H1 (cell line): ENCODE results near the gene CRYAB. TPM values are rescaled to one million over a fixed set of nuclear protein-coding genes. Genes with fewer than 3 reads are reported as not detected.

Source experiments
- CTCF ChIA-PET: fragments of 300-600 bp; sonication (Branson Sonifier 250); formaldehyde crosslinking; loops from one replicate; lab custom pipeline; 2021; ENCODE audit not compliant: partially characterized antibody; lab: Charles Lee
- POLR2A ChIA-PET: fragments of 300-600 bp; sonication (Branson Sonifier 250); formaldehyde crosslinking; loops from one replicate; lab custom pipeline; 2021; ENCODE audit warnings: inconsistent platforms; ENCODE audit not compliant: partially characterized antibody; lab: Charles Lee
- DNase-seq, 2 experiments: peaks; one replicate each; pipeline versions ENCODE4 v3.0.0 to v3.0.0-alpha.2; 2010 to 2022; ENCODE audit warnings: low spot score in 2 of 2, low read depth in 1 of 2, mixed read lengths in 1 of 2
- FAIRE-seq: peaks from 2 replicates; lab custom pipeline; 2011; peaks lifted over from hg19 to GRCh38; lab: Jason Lieb, UNC
- H2AFZ ChIP-seq: 2 replicates; pipeline ENCODE4 v1.8.1; 2012; ENCODE audit warnings: low read length, inconsistent platforms
- H2AK5ac ChIP-seq: 2 replicates; pipeline ENCODE4 v1.6.1; 2013; ENCODE audit warnings: low read depth, low read length
- H2BK120ac ChIP-seq: replicated peaks from 2 replicates; pipeline ENCODE3; 2013; ENCODE audit warnings: low read depth, low read length, inconsistent platforms
- H2BK12ac ChIP-seq: 2 replicates; pipeline ENCODE4 v1.6.1; 2013; ENCODE audit warnings: low read depth, low read length
- H2BK15ac ChIP-seq: 2 replicates; pipeline ENCODE4 v1.6.1; 2013; ENCODE audit warnings: low read length
- H2BK20ac ChIP-seq: 2 replicates; pipeline ENCODE4 v1.6.1; 2013; ENCODE audit warnings: low read length
- H2BK5ac ChIP-seq: 2 replicates; pipeline ENCODE4 v1.6.1; 2013; ENCODE audit warnings: low read depth, low read length
- H3K14ac ChIP-seq: 2 replicates; pipeline ENCODE4 v1.6.1; 2013; ENCODE audit warnings: inconsistent platforms; ENCODE audit not compliant: insufficient read length
- H3K18ac ChIP-seq: 2 replicates; pipeline ENCODE4 v1.6.1; 2013; ENCODE audit warnings: low read length; ENCODE audit errors: extremely low read depth
- H3K23ac ChIP-seq: 2 replicates; pipeline ENCODE4 v1.6.1; 2013; ENCODE audit warnings: inconsistent platforms; ENCODE audit not compliant: insufficient read length
- H3K23me2 ChIP-seq: 2 replicates; pipeline ENCODE4 v1.6.1; 2013; ENCODE audit warnings: low read depth, low read length
- H3K27ac ChIP-seq: 2 replicates; pipeline ENCODE4 v1.6.1; 2011; ENCODE audit warnings: low read depth, low read length, inconsistent platforms
- H3K27me3 ChIP-seq, 4 experiments: replicated peaks in 1 of 4; 1 replicate in 1 of 4; 2 replicates in 3 of 4; pipeline versions ENCODE4 v1.6.1 to v1.8.1; 2011 to 2013; ENCODE audit warnings: low read length in 3 of 4, mild to moderate bottlenecking in 3 of 4, inconsistent platforms in 2 of 4, mixed read lengths in 2 of 4, moderate library complexity in 1 of 4; ENCODE audit not compliant: control insufficient read depth in 3 of 4, insufficient read depth in 3 of 4; ENCODE audit errors: extremely low read depth in 1 of 4
- H3K36me3 ChIP-seq, 4 experiments: 2 replicates each; pipeline versions ENCODE4 v1.6.1 to v1.8.1; 2011 to 2013; ENCODE audit warnings: mild to moderate bottlenecking in 4 of 4, low read length in 3 of 4, moderate library complexity in 2 of 4, control low read depth in 1 of 4, inconsistent platforms in 1 of 4; ENCODE audit not compliant: insufficient read depth in 4 of 4, control insufficient read depth in 2 of 4
- H3K4ac ChIP-seq: replicated peaks from 2 replicates; pipeline ENCODE3; 2013; ENCODE audit warnings: low read length, low read depth, mixed read lengths, inconsistent platforms; ENCODE audit not compliant: insufficient read length
- H3K4me1 ChIP-seq, 4 experiments: replicated peaks in 1 of 4; 1 replicate in 1 of 4; 2 replicates in 3 of 4; pipeline versions ENCODE4 v1.6.1 to v1.8.1; 2011 to 2013; ENCODE audit warnings: low read length in 3 of 4, inconsistent platforms in 2 of 4, mixed read lengths in 1 of 4; ENCODE audit not compliant: insufficient read depth in 4 of 4, control insufficient read depth in 3 of 4
- H3K4me2 ChIP-seq, 2 experiments: 2 replicates each; pipeline versions ENCODE4 v1.6.1 to v1.8.1; 2011 to 2013; ENCODE audit warnings: low read depth in 2 of 2, low read length in 2 of 2, control low read depth in 1 of 2, inconsistent platforms in 1 of 2, mild to moderate bottlenecking in 1 of 2; ENCODE audit not compliant: insufficient read depth in 1 of 2
- H3K4me3 ChIP-seq, 4 experiments: fragments of 200-600, 300-600 bp in 1 of 4; sonication (generic), shearing (Covaris generic), sonication (Bioruptor Twin) in 1 of 4; 2 replicates each; pipeline versions ENCODE4 v1.5.1 to v1.8.1; 2011 to 2016; ENCODE audit warnings: low read length in 4 of 4, low read depth in 3 of 4, control low read depth in 2 of 4, inconsistent platforms in 2 of 4, mild to moderate bottlenecking in 2 of 4, mixed read lengths in 1 of 4, moderate library complexity in 1 of 4; ENCODE audit not compliant: insufficient read depth in 2 of 4; ENCODE audit errors: extremely low read depth in 1 of 4
- H3K56ac ChIP-seq: replicated peaks from 2 replicates; pipeline ENCODE3; 2013; ENCODE audit warnings: low read depth, mild to moderate bottlenecking, mixed read lengths, low read length, inconsistent platforms; ENCODE audit not compliant: insufficient read length
- H3K79me1 ChIP-seq: 2 replicates; pipeline ENCODE4 v1.6.1; 2013; ENCODE audit warnings: low read depth, low read length, control low read depth
- H3K79me2 ChIP-seq, 2 experiments: 2 replicates each; pipeline versions ENCODE4 v1.6.1 to v1.8.1; 2012 to 2013; ENCODE audit warnings: low read length in 2 of 2, mild to moderate bottlenecking in 2 of 2, inconsistent platforms in 1 of 2; ENCODE audit not compliant: insufficient read depth in 2 of 2, control insufficient read depth in 1 of 2
- H3K9ac ChIP-seq, 4 experiments: replicated peaks in 1 of 4; 1 replicate in 1 of 4; 2 replicates in 3 of 4; pipeline versions ENCODE4 v1.6.1 to v1.8.1; 2011 to 2013; ENCODE audit warnings: low read depth in 3 of 4, low read length in 3 of 4, control low read depth in 2 of 4, mild to moderate bottlenecking in 2 of 4, moderate library complexity in 2 of 4, inconsistent platforms in 1 of 4; ENCODE audit errors: extremely low read depth in 1 of 4
- H3K9me3 ChIP-seq, 2 experiments: 2 replicates each; pipeline versions ENCODE4 v1.6.1 to v1.8.1; 2012 to 2013; ENCODE audit warnings: mild to moderate bottlenecking in 2 of 2, moderate library complexity in 2 of 2, control low read depth in 1 of 2, inconsistent platforms in 1 of 2, low read depth in 1 of 2, low read length in 1 of 2, mixed read lengths in 1 of 2; ENCODE audit not compliant: insufficient read depth in 2 of 2
- H4K20me1 ChIP-seq, 2 experiments: replicated peaks in 1 of 2; 2 replicates each; pipeline versions ENCODE3 to v1.8.1; 2011 to 2013; ENCODE audit warnings: inconsistent platforms in 2 of 2, low read length in 2 of 2, mild to moderate bottlenecking in 1 of 2; ENCODE audit not compliant: insufficient read depth in 2 of 2, control insufficient read depth in 1 of 2
- H4K5ac ChIP-seq: 2 replicates; pipeline ENCODE4 v1.6.1; 2013; ENCODE audit warnings: low read length, low read depth, mixed read lengths, inconsistent platforms; ENCODE audit not compliant: insufficient read length
- H4K8ac ChIP-seq: 2 replicates; pipeline ENCODE4 v1.8.0; 2013; ENCODE audit warnings: mild to moderate bottlenecking, moderate library complexity, low read length, inconsistent platforms; ENCODE audit not compliant: insufficient read depth; ENCODE audit errors: extremely low read depth
- H4K91ac ChIP-seq: replicated peaks from 2 replicates; pipeline ENCODE3; 2013; ENCODE audit warnings: low read length, mixed read lengths, inconsistent platforms; ENCODE audit not compliant: insufficient read length
- GTF2F1 ChIP-seq: IDR thresholded peaks from 2 replicates; pipeline ENCODE4 v1.6.1; 2012; ENCODE audit warnings: low read depth, low read length, improper control_type of control experiment, borderline replicate concordance
- JUND ChIP-seq: IDR thresholded peaks from 2 replicates; pipeline ENCODE4 v1.6.1; 2011; ENCODE audit warnings: mild to moderate bottlenecking, improper control_type of control experiment, low read length
- KDM5A ChIP-seq: fragments of 200-600 bp; IDR thresholded peaks from 2 replicates; pipeline ENCODE4 v1.7.1; 2012; ENCODE audit warnings: mild to moderate bottlenecking, low read length, inconsistent platforms, mixed read lengths
- SP2 ChIP-seq: IDR thresholded peaks from 2 replicates; pipeline ENCODE4 v1.6.1; 2012; ENCODE audit warnings: mild to moderate bottlenecking, low read length, inconsistent platforms
- TBP ChIP-seq: IDR thresholded peaks from 2 replicates; pipeline ENCODE4 v1.6.1; 2011; ENCODE audit warnings: low read depth, low read length, improper control_type of control experiment
- TCF12 ChIP-seq: IDR thresholded peaks from 2 replicates; pipeline ENCODE4 v1.6.1; 2011; ENCODE audit warnings: low read depth, mild to moderate bottlenecking, low read length
- polyA plus RNA-seq, 7 experiments: library from polyadenylated mRNA; depleted of rRNA in 3 of 7; stranded (reverse) in 5 of 7; unstranded in 2 of 7; fragments of >200 nt in 5 of 7; fragments of 200-250 nt in 2 of 7; gene quantifications; 1 replicate in 5 of 7; 2 replicates in 1 of 7; 4 replicates in 1 of 7; pipeline versions ENCODE4 v1.2.1 to v1.2.3, GENCODE V29; 2011 to 2013; ENCODE audit warnings: missing spikeins in 2 of 7, mixed read lengths in 2 of 7
- total RNA-seq: library from RNA; stranded (reverse); fragmentation: NEBNext Ultra II Directional; extraction: Animal tissue kit (Norgen Biotek cat#: 25700); gene quantifications from 2 replicates; pipeline ENCODE4 v1.2.1, GENCODE V29; 2021
- TF ChIP-seq, protein P1 (sequence below): IDR thresholded peaks from 2 replicates; pipeline ENCODE4 v1.6.1; 2012; ENCODE audit warnings: low read length, inconsistent platforms

The CRYAB gene
- total and polyA plus RNA-seq, 2 of the 8 experiments (the other 6 are each of a cell fraction or from before 2014, with no cell fraction given), result 1.9 to 2.0 TPM

- POLR2A ChIA-PET, result interaction anchor here (0.6 to 2.2 kb wide), 8 partner anchors 9 to 216 kb away, joined by 3 to 7 read pairs (median 4); partner anchors contain the start of genes CFAP68, DIXDC1, FDXACB1 and SDHD
These were observed 41.1 kb downstream of the CRYAB start for GRCh38 chr11:111870522-111870885.

More at GRCh38 chr11:111870522-111870885, 41.1 kb downstream of the CRYAB start:
- Histone ChIP-seq H3K36me3 (peaks cover 0 to 10% (median 0%) of the 10 kb centered on the region in 4 experiments; a peak in 1 of 8 replicates), H3K14ac (no peak overlapping the region), H2AFZ (0 out of 2 replicates have a peak overlapping the region, but pooled peaks have one; percentile 92), H3K79me1 (no peaks in the 10 kb centered on the region), H3K23ac (no peak overlapping the region), H3K9me3 (no peaks in the 10 kb centered on the region), H3K79me2 (no peaks in the 10 kb centered on the region), H3K4me3 (peak overlapping the region; percentile 69 to 88 (median 84)), H3K9ac (peak overlapping the region in 1 of 4 experiments; percentile 66; a peak in 2 of 7 replicates), H3K27ac (no peak overlapping the region), H3K4me2 (peak overlapping the region; percentile 46 to 88), H2BK15ac (no peak overlapping the region), H2BK5ac (no peak overlapping the region), H2BK20ac (no peak overlapping the region), H4K8ac (no peak overlapping the region), H3K56ac (no peak overlapping the region), H4K91ac (no peak overlapping the region), H4K20me1 (no peaks in the 10 kb centered on the region), H3K27me3 (no peaks in the 10 kb centered on the region; a peak in 1 of 7 replicates), H3K18ac (no peak overlapping the region), H2BK120ac (no peak overlapping the region), H3K4ac (no peak overlapping the region), H3K4me1 (no peaks in the 10 kb centered on the region; a peak in 1 of 7 replicates), H2AK5ac (no peak overlapping the region), H4K5ac (no peak overlapping the region), H2BK12ac (no peak overlapping the region), H3K23me2 (peaks cover 2% of the 10 kb centered on the region)
- no peak for DNase-seq
- CTCF ChIA-PET, result interaction anchor here (0.5 to 3.0 kb wide), 15 partner anchors 8 to 266 kb away, joined by 3 to 32 read pairs (median 5); no protein-coding TSS in a partner anchor
- TF ChIP-seq TBP (no peak), GTF2F1 (no peak), SP2 (no peak), KDM5A (no peak), TCF12 (no peak), JUND (no peak)
- TF ChIP-seq, protein P1, sequence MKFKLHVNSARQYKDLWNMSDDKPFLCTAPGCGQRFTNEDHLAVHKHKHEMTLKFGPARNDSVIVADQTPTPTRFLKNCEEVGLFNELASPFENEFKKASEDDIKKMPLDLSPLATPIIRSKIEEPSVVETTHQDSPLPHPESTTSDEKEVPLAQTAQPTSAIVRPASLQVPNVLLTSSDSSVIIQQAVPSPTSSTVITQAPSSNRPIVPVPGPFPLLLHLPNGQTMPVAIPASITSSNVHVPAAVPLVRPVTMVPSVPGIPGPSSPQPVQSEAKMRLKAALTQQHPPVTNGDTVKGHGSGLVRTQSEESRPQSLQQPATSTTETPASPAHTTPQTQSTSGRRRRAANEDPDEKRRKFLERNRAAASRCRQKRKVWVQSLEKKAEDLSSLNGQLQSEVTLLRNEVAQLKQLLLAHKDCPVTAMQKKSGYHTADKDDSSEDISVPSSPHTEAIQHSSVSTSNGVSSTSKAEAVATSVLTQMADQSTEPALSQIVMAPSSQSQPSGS, result no peak
- no peak for FAIRE-seq
